Activated CD8-positive, alpha-beta memory T cell treated with anti-CD3 and anti-CD28 coated beads, Interleukin-2, amount 50 U/mL, for 1 hour (primary cell): Measurements from ENCODE around the gene NRP1.
"Not testable (repeated sequence)": the region's sequence is repeated elsewhere in the genome, so short reads cannot be mapped to it uniquely, and the experiment has no call there.

Experiments used
- DNase-seq: peaks from one replicate; pipeline ENCODE4 v3.0.0-alpha.2; 2020; ENCODE audit errors: extremely low read depth

The NRP1 gene

GRCh38 chr10:33237736-33238624, 96.5 kb downstream of the NRP1 start:
- no peak for DNase-seq

DNA sequence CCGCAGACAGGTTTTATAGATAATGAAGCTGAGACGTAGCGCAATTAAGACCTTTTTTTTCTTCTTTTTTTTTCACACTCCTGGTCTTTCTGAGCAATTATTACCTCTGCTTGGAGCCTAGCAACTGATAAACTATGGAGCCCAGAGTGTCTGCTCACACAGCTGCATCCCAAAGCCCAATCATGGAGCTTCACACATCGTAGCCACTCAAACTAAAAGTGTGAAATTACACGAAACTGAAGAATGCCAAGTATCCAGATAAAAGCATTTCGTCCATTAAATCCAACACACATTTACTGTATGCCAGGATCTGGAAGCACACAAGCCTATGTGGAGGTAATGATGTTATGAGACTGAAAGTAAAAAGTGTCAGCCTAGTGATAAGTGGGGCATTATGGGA, 97.6 kb downstream of the NRP1 start:
- no peak for DNase-seq

GRCh38 chr10:33235951-33236350, 98.5 kb downstream of the NRP1 start:
- DNase-seq = no peak

GRCh38 chr10:33235251-33235884, 99.1 kb downstream of the NRP1 start:
- DNase-seq = no peak

GRCh38 chr10:33234831-33235237, 99.6 kb downstream of the NRP1 start:
- no peak for DNase-seq

DNA sequence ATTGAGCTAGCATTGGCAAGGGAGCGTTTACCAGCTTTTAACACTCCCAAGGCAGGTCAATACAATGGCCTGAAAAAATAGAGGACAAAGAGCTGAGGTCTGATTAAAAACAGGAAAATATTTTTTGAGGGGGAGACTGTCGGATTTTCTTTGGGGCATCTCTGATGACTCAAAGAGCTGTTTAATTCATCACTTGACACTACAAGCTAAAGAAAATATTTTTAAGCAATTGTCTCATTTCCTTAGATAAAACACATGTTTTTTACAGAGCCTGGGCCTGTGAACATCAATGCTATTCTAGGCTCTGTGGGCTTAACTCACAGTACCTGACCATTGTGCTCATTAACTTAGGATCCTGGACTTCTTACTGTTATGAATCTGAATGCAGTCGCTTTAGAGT, 100.8 kb downstream of the NRP1 start:
- DNase-seq = no peak

DNA sequence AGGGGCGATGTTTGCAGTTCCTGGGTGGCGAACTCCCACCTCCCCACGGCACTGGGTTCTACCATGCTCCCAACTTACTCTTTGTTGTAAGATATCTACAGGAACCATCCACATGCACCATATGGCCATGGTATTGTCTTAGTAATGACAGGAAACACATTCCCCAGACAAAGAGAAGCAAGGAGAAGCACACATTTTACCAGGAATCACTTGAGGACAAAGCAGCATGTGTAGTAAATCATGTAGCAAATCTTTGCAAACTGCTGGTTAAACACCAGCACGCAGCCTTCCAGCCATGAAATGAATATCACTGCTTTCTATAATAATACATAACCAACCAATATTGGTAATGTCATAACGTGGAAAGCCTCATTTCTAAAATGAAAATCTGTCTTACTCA, 101.2 kb downstream of the NRP1 start:
- DNase-seq = no peak

- DNase-seq = no peak
These were observed 102.7 kb downstream of the NRP1 start for GRCh38 chr10:33231621-33232350.

DNA sequence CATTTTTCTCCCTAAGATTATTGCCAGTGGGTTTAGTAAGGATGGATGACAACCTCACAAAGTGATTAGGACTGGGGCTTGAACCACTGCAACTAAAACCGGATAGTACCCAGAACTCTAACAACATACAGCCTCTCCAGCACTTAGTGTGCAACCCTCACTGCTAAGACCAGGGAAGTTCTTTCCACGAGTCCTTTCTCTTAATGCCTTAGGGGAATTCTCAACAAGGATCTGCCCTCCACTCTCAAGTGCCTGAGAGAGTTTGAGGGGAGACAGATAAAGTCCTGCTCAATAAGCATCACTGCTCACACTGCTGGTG, 104.6 kb downstream of the NRP1 start:
- no peak for DNase-seq

DNA sequence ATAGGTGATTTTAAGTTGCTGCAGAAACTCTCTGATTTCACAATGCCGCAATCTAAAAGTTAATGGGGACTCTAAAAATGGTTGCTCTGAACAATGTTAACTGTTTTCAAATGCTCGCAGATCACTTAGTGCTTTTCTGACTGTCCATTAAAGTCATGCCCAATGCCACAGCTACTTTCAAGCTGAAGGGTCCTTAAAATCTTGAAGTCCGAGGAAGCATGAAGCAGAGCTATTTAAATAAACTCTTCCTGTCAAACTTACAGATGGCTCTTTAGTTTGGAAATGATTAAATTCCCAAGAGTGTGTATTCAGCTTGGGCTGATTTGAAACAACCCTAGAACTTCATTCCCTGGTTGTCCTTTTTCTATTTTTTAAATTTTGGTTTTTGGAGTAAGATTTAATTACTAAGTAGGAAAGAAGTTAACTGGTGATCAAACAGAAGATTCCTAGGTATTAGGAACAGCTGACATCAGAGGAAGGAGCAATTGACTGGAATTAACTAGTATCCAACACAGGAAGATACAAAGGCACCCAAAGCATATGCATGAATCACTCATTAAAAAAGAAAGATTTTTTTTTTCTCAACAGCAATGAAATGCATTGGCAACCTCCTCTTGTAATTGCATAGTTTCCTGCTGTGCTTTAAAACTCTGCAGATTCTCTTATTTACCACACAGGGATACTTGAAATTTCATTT, 105.1 kb downstream of the NRP1 start:
- DNase-seq = no peak

- no peak for DNase-seq
These were observed 106.0 kb downstream of the NRP1 start for GRCh38 chr10:33228426-33228825.

DNA sequence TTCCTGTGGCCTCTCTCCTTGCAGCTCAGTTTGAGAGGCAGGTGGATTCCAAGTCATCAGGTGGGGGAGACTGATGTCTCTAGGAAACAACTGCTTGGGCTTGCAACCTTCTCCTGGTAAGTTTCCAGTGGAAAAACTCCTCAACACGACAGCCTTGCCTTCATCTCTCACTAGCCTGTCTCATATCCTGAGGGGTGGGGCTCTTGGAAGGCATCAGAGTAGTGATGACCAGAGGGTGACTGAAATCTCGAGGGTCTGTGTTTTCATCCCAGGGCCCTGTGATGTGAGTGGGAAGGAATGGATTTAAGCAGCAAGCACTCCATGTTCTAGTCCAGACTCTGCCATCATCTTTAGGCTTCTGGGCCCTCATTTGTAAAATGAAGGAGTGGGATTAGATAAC, 107.0 kb downstream of the NRP1 start:
- no peak for DNase-seq

DNA sequence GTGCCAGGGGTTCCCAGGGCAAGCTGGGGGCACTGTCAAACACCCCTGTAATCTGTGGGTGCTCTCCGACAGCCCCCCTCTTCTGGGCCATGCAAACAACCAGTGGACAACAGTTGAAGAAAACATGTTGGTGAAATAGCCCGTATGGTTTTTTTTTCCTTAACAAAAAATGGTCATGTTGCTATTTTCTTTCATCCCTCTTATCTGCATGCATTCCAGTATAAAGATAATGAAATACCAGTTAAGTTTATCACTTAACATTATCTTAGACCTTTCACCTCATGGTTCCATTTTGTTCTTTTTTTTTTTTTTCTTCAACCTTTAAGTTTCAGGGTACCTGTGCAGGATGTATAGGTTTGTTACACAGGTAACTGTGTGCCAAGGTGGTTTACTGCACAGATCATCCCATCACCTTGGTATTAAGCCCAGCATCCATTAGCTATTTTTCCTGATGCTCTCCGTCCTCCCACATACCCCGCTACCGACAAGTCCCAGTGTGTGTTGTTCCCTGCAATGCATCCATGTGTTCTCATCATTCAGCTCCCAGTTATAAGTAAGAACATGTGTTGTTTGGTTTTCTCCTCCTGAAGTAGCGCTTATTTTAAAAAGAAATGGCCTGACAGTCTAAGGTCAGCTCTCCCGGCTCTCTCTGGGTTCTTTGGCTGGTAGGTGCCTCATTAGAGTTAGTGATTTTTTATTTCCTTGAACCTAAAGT, 110.1 kb downstream of the NRP1 start:
- no peak for DNase-seq

DNA sequence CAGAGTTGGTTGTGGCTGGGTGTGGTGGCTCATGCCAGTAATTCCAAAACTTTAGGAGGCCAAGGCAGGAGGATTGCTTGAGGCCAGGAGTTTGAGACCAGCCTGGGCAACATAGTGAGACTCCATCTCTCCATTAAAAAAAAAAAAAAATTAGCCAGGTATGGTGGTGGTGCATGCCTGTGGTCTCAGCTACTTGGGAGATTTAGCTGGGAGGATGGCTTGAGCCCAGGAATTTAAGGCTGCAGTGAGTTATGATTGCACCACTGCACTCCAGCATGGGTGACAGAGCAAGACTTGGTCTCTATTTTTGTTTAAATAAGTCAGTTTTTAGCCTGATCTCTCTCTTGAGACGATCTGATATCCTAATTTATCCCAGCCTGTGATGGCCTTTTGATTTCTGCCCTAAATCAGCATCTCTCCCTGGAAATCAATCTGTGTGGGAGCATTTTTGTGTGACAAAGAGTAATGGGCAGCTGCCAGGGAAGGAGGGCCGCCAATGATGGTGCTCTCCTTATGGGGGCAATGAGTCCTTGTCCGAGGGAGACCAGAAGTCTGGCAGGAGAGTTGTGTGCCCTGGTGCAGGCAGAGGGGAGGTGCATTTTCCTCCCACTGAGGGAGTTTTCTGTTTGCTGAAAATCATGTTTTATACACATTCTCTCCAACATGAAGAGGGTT, 111.0 kb downstream of the NRP1 start:
- DNase-seq = no peak

DNA sequence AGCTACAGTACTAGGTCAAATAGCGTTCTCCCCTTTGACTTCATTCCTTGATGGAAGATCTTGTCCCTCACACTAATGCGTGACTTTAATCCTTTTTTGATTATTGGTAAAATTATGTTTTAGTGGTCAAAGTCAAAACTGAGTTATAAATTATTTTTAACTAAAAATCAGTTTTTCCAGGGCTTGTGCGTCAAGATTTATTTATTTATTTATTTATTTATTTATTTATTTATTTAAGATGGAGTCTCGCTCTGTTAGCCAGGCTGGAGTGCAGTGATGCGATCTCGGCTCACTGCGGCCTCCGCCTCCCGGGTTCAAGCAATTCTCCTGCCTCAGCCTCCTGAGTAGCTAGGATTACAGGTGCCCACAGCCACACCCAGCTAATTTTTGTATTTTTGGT, 112.2 kb downstream of the NRP1 start:
- DNase-seq = not testable (repeated sequence)

GRCh38 chr10:33217854-33218253, 116.6 kb downstream of the NRP1 start:
- no peak for DNase-seq

GRCh38 chr10:33216661-33217427, 117.6 kb downstream of the NRP1 start:
- no peak for DNase-seq

DNA sequence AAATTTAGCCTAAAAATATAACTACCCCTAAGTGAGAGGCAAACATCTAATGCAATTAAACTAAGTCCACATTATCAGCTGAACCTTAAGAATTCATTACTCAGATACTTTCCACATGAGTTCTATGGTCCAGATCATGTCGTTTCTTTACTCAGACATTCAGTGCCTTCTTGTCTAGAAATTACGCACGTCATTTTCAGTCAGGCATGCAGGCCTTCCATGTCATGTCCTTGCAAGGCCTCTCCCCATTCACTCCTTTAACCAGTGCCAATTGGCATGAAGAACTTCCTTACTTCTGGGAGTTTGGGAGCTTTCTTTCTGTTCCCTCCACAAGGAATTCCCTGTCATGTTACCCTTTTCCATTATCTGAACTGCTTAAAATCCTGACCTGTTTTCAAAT, 118.8 kb downstream of the NRP1 start:
- DNase-seq = no peak

- no peak for DNase-seq
These were observed 119.3 kb downstream of the NRP1 start for GRCh38 chr10:33215154-33215553.

- no peak for DNase-seq
These were observed 120.3 kb downstream of the NRP1 start for GRCh38 chr10:33214174-33214573.
